Loucy (cell line): ENCODE results near the gene CLMN.

ENCODE experiments used
- CTCF ChIP-seq: fragments of 200-600 bp; sonication (generic); conservative IDR thresholded peaks from 2 replicates; pipeline ENCODE4 v1.5.1; 2014; ENCODE audit warnings: mild to moderate bottlenecking, antibody characterized with exemption, low read length
- EZH2phosphoT487 ChIP-seq: fragments of 200-600 bp; IDR thresholded peaks from 2 replicates; pipeline ENCODE4 v1.6.1; 2018; ENCODE audit warnings: antibody characterized with exemption, mild to moderate bottlenecking, moderate library complexity, borderline replicate concordance

- no peak for TF ChIP-seq CTCF
- TF ChIP-seq EZH2phosphoT487, result no peak
Observed at GRCh38 chr14:95244587-95244986, 75.1 kb downstream of the CLMN start.
